ENCODE data around the gene NCAPD3.
"Not testable (repeated sequence)": the region's sequence is repeated elsewhere in the genome, so short reads cannot be mapped to it uniquely, and the experiment has no call there.

The NCAPD3 gene

DNA sequence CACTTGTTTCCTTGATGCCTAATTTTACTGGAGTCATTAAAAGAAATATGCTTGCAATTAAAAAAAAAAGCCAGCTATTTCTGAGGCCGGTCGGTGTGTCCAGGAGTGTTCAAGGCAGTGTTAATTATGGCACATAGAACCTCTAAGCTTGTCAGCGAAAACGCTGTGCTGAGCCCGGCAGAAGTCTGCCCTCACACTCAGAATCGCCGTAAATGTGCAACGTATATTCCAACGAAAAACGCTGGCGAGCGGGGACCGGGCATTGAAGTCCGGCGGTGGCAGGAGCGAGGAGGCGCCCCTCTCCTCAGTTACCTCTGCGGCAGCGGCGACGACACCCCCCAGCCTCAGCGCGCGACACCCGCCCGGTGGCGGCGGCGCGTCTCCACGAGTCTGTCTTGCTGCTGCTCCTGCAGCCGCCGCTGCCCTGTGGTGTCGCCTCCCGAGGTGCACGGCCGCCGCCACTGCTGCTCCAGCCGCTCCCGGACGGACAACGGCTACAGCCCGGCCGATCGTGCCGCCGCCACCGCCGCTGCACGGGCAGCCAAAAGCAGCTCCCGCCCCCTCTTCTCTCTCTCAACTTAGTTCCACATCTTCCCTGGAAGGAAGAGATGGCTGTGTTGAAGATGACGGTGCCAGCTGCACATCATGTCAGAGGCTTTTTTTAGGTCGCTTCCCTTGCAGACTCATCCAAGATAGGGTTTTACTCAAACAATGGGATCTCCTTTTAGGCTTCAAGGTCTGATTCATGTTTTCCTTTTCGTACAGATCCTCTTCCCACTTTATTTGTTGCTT, 98.9 kb downstream of the NCAPD3 start:
- ChIA-PET CTCF (interaction anchor here (0.9 kb wide), 1 partner anchor 11 kb away, joined by 3 read pairs; no protein-coding TSS in a partner anchor), POLR2A (no interaction called here)
- TF ChIP-seq, protein P1, sequence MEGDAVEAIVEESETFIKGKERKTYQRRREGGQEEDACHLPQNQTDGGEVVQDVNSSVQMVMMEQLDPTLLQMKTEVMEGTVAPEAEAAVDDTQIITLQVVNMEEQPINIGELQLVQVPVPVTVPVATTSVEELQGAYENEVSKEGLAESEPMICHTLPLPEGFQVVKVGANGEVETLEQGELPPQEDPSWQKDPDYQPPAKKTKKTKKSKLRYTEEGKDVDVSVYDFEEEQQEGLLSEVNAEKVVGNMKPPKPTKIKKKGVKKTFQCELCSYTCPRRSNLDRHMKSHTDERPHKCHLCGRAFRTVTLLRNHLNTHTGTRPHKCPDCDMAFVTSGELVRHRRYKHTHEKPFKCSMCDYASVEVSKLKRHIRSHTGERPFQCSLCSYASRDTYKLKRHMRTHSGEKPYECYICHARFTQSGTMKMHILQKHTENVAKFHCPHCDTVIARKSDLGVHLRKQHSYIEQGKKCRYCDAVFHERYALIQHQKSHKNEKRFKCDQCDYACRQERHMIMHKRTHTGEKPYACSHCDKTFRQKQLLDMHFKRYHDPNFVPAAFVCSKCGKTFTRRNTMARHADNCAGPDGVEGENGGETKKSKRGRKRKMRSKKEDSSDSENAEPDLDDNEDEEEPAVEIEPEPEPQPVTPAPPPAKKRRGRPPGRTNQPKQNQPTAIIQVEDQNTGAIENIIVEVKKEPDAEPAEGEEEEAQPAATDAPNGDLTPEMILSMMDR (IDR thresholded peaks at IDR 0.05; ENCODE audit: control extremely low read depth, extremely low read depth, low read depth, missing control alignments), result no peak
- DNase-seq (ENCODE audit: extremely low spot score), result no peak

DNA sequence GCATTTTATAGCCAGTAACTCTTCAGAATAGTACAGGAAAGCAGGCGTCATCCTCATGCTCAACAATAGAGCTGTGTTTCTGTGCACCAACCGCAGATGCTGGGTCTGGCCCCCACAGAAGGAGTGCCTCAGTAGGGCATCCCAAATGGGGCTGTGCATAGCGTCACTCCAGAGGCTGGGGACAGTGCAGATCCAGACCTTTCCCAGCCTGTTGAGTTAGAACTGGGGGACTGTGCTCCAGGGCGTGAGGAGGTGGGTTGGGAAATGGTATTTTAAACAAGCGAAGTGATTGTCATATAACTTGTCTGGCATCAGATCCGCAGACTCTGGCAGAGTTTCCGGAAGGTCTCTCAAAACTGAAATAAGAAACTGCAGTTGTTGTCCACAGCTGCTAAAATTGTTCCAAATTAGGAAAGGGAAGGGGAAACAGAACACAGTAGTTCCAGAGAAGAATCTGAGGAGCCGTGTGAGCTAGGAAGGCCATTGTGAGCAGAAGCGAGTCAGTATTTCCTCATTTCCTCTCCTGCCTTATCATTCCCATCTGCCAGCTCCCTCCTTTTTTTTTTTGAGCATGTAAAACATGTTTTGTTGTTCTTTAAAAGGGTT, 102.7 kb downstream of the NCAPD3 start:
- POLR2A ChIA-PET, result no interaction called here
- CTCF ChIA-PET, result interaction anchor here (1.2 kb wide), 1 partner anchor 37 kb away, joined by 3 read pairs; no protein-coding TSS in a partner anchor
- TF ChIP-seq, protein P1 (IDR thresholded peaks at IDR 0.05; ENCODE audit: control extremely low read depth, extremely low read depth, low read depth, missing control alignments), result no peak
- DNase-seq (ENCODE audit: extremely low spot score), result no peak

DNA sequence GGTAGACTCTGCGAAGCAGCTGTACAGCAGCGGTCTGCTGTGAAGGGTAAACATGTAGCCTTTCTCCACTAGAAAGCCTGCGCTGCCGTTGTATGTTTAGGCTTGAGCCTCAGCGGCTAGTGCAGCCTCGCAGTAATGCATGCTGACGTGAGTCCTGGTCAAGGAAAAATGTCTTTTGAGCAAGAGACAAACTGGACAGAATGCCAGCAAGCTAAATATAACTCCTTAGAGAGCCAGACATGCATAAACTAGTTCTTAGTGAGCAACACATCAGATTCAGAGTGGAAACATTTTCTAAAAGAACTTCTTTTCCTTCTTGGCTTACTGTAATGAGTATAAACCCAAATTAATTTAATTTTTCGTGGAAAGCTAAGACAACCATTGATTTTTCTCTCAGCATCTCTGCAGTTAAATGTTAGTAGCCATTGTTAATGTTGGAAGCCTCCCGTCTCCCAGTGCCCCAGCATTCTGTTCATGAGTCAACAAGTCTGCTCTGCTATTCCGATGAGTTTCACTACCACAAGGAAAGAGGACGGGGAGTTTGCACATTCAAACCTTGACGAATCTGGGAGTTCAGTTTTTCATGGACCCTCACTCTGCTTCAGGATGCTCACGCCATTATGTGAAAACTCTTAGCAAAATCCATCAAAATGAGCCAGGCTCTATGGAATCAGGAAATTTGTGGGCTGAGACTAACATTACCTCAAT, 103.5 kb downstream of the NCAPD3 start:
- TF ChIP-seq, protein P1 (IDR thresholded peaks at IDR 0.05; ENCODE audit: control extremely low read depth, extremely low read depth, low read depth, missing control alignments), result no peak
- POLR2A ChIA-PET, result interaction anchor here (0.6 kb wide), 1 partner anchor 1810 kb away, joined by 3 read pairs; no protein-coding TSS in a partner anchor
- DNase-seq (ENCODE audit: extremely low spot score), result no peak
- CTCF ChIA-PET, result interaction anchor here (1.2 kb wide), 1 partner anchor 36 kb away, joined by 3 read pairs; no protein-coding TSS in a partner anchor

DNA sequence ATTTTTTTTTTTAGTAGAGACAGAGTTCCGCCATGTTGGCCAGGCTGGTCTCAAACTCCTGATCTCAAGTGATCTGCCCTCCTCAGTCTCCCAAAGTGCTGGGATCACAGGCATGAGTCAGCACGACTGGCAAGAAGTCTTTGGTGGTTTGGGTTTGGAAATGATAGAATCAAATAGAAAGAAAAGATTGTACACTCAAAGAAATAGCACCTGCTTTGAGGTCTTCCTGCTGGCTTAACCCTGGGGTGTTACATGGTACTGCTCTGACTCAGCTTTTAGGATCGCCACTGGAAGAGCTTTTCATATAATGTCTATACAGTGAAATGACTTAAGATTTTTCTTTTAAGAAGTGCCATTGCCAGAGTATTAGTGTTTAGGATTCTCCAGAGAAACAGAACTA, 104.7 kb downstream of the NCAPD3 start:
- TF ChIP-seq, protein P1 (IDR thresholded peaks at IDR 0.05; ENCODE audit: control extremely low read depth, extremely low read depth, low read depth, missing control alignments), result no peak
- ChIA-PET CTCF (no interaction called here), POLR2A (no interaction called here)
- no peak for DNase-seq (ENCODE audit: extremely low spot score)

DNA sequence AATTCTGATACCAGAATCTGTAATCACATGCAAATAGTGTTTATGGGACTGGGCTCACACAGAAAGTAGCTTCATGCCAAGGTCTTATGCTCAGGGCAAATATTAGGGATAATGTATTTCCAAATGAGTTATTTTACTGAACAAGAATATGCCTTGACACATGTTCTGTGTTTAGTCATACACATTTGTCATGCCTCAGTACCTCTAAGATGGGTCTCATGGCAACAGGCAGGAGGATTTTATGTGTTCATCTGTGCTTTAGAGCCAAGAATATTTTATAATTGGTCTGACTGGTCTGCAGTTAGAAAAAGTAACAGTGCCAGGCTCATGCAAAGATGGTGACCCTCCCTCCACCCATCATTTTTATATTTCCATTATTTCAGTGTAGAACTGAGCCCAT, 105.8 kb downstream of the NCAPD3 start:
- TF ChIP-seq, protein P1 (IDR thresholded peaks at IDR 0.05; ENCODE audit: control extremely low read depth, extremely low read depth, low read depth, missing control alignments), result no peak
- POLR2A ChIA-PET, result no interaction called here
- DNase-seq (ENCODE audit: extremely low spot score), result no peak
- CTCF ChIA-PET, result interaction anchor here (1.0 kb wide), 1 partner anchor 23 kb away, joined by 3 read pairs; no protein-coding TSS in a partner anchor

DNA sequence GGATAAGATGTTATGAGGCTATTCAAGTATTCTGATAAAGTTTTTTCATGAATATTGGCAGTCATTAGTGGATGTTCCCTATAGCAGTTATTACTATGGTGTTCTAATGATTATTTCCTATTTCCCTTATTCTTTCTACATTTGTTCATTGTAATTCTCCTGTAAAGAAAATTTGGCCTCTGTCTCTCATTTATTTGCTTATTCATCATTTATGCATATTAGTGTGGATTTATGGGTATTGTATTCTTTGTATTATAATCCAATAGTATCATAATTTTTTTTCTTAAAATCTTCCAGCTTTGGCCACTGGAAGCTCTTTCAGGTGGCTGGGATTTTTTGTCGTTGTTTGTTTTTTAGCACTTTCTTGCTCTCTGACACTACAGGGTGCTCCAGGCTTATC, 107.6 kb downstream of the NCAPD3 start:
- POLR2A ChIA-PET, result no interaction called here
- CTCF ChIA-PET, result interaction anchor here (1.3 kb wide), 1 partner anchor 23 kb away, joined by 3 read pairs; no protein-coding TSS in a partner anchor
- TF ChIP-seq, protein P1 (IDR thresholded peaks at IDR 0.05; ENCODE audit: control extremely low read depth, extremely low read depth, low read depth, missing control alignments), result no peak

DNA sequence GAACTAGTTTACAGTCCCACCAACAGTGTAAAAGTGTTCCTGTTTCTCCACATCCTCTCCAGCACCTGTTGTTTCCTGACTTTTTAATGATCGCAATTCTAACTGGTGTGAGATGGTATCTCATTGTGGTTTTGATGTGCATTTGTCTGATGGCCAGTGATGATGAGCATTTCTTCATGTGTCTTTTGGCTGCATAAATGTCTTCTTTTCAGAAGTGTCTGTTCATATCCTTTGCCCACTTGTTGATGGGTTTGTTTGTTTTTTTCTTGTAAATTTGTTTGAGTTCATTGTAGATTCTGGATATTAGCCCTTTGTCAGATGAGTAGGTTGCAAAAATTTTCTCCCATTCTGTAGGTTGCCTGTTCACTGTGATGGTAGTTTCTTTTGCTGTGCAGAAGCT, 110.0 kb downstream of the NCAPD3 start:
- CTCF ChIA-PET; DNase-seq (ENCODE audit: extremely low spot score); POLR2A ChIA-PET: not testable (repeated sequence)

More for the DNA sequence above, 107.6 kb downstream of the NCAPD3 start:
- no peak for DNase-seq (ENCODE audit: extremely low spot score)

Measured in GM10248 (cell line).